Embryonic facial prominence (tissue), 1 donor: Measurements from ENCODE around the gene LTBR.
"Not testable (repeated sequence)": the region's sequence is repeated elsewhere in the genome, so short reads cannot be mapped to it uniquely, and the experiment has no call there.

ENCODE experiments used
- DNase-seq: peaks from one replicate; pipeline ENCODE4 v3.0.0-alpha.2; 2016; ENCODE audit errors: extremely low spot score

The LTBR gene

DNA sequence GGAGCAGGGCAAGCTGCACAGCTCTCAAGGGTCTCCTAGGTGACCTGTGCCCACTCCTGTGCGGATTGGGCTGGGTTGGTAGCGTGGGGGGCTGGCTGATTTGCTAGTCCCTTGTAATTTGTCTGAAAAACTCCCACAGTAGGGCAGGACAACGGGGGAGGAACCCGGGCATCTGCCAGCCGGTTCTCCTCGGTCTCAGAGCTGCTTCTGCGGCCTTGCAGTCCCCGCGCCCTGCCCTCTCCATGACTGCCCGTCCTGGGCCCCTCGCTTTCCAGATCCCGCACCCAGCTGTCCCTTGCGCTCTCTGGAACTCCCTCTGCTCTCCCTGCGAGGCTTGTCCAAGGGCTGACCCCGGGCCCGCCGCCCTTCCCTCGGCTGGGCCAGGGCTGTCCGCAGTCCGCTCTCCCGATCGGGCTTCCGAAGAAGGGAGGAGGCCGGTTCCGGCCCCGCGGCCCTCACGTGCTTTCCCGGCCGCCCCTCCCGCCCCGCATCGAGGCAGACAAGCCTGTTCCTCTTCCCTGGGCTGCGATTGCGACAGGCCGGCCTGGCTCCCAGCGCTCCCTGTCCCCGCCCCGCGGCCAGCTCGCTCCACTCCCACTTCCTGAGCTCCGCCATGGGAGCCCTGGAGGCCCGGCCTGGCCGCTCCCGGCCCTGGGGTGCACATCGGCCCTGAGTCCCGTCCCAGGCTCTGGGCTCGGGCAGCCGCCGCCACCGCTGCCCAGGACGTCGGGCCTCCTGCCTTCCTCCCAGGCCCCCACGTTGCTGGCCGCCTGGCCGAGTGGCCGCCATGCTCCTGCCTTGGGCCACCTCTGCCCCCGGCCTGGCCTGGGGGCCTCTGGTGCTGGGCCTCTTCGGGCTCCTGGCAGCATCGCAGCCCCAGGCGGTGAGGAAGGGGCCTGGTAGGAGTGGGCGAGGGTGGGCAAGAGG is at the start of gene LTBR:
Gene LTBR, plus strand, starts transcription at position 591 of the 927 bp plus-strand sequence. Its CDS starts 197 bp downstream, at position 788.
- peak; percentile 43 for DNase-seq

DNA sequence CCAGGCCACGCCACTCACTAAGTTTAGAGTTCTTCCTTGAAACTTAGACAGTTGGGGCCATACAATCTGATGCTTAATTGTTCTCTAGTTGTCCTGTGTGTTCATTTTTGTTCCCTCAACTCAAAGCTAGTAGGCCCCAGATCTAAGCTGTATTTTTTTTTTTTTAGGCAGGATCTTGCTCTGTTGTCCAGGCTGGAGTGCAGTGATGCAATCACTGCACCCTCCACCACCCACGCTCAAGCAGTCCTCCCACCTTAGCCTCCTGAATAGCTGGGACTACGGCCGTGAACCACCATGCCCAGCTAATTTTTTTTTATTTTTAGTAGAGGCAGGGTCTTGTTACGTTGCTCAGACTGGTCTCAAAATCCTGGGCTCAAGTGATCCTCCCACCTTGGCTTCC is 49.6 kb upstream of the LTBR start:
- no peak for DNase-seq

DNA sequence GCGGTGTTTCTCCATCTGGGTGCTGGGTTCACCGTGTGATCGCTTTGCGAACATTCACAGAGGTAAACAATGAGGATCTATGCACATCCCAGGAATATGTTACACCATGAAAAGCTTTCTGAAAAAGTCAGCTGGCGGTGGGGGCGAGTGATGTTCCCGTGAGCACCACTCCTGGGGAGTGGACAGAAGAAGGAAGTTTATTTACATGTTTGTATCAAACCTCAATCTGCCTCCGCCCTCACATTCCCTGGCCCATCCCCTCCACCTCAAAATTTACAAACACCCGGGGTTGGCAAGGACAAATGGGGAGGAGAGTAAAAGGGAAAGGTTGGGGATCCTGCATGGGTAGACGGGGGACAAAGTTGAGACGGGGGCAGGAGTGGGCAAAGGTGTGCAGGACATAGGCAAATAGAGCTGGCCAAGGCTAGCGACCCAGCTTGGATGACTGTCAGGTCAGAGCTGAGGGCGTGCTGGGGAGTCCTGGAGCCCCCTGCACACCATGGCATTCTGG is 49.0 kb upstream of the LTBR start:
- no peak for DNase-seq

DNA sequence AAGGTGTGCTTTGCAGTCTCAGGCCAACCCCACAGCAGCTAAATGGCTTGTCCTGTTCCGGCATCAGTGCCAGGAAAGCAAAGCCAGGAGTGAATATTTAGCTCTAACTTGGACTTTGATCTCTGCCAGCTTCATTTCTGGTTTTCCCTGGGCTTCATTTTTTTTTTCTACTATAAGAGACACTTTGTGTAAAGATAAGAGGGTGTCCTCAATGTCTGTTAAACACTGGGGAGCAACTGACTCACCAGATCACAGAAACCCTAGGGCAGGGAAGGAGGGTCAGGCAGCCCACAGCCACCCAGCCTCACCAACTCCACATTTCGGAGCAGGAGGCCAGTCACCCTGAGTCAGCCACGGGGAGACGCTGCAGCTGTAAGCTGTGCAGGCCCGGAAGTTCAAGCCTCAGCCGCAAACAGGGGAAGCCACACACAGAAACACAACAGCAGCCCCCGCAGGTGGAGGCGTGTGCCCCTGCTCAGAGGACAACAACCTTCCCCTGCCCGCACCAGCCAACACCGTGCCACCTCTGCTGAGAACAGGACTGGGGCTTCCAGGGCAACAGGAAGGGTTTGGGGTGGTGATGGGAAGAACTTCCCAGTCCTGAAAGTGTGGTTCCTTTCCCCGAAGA is 48.4 kb upstream of the LTBR start:
- no peak for DNase-seq

DNA sequence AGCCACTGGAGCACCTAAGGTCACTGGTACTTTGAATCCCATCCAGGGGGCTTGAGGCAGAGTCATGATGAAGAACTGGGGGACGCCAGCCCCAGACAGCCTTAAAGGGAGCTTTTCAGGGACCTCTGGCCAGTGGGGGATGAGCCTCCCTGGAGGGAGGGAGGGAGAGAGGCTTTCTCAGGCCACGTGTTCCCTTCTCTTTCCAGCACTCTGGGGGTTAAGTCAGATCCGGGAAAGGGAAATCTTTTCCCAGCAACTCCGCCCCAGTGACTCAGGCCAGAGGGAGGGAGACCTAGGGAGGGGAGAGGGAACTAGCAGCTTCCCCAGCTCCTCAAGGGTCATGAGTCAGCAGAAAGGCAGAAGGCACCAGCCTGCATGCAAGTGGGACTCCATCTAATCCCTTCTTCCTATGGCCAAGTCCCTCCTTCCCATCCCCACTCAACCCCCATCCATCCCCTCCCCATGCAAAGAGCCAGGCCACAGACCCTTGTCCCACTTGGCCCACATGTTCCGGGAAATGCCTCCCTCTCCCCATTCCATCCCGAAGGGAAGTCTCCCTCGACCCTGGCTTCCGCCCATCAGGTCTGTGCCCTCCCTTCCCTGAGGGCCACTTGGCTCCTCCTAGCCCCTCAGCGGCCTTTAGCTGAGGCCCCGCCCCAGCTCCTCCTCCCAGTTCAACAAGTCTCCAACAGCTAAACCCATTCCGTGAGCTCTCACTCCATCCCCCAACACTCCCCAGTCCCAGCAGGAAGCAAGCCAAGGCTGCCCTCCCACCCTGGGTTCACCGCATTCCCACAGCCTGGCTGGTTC is 47.7 kb upstream of the LTBR start:
- DNase-seq: peak; percentile 58

DNA sequence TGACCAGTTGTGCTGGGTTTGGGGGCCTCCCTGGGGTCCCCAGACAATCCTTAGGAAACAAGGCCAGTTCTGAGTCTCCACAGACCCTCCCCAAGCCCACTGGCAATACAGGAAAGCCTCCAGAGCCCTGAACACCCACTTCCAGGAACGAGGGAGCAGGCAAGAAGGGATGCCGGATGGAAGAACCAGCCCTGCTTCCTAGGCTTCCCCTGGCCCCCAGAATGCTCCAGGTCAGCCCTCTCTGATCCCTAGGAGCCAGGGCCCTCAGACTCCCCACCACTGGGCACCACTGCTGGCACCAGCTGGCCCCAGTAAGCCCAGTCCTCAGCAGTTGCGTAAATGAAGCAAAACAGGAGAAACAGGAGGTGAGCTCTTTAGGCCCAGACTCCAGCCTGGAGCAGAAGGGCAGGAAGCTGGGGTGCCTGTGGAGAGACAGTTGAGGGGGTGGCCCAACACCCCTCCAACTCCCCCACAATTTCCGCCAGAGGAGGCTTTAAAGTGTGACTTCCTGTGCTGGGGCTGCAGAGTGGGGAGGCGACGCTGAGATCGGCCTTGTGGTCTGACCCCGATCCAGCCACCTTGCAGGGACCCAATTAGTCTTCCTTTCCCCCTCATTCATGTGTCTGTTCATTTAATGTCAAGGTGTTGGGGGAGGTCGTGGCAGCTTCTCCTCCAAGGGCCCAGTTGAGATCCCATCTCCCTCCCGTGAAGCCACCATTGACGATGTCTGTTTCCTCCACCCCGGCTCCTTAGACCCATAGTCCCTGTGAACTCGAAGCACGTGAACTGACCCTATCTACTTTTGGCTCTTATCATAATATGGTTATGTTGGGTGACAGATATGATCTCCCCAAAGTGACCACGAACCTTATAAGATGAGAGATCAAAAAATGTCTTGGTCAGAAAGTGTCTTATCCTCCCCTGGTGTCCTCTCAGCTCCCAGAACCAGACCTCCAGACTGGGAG is 46.8 kb upstream of the LTBR start:
- no peak for DNase-seq

DNA sequence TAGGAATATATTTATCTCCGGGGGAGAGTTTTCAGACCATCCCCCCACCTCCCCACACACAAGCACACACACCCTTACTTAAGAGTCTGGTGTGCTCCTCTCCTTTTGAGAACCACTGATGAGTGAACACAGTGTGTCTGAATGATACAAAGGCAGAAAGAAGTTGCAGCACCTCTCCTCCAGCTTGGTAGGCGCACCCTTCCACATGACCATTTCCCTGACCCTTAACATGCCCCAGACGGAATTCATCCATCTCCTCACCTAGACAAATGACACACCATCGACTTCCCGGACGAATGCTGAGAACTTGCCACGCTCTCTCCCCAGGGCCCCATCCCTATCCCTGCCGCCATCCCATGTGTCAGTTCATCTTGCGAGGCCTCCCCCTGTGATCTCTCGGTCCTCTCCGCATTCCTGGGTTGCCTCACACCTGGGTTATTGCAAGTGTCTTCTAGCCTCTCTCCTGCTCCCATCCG is 46.0 kb upstream of the LTBR start:
- no peak for DNase-seq

DNA sequence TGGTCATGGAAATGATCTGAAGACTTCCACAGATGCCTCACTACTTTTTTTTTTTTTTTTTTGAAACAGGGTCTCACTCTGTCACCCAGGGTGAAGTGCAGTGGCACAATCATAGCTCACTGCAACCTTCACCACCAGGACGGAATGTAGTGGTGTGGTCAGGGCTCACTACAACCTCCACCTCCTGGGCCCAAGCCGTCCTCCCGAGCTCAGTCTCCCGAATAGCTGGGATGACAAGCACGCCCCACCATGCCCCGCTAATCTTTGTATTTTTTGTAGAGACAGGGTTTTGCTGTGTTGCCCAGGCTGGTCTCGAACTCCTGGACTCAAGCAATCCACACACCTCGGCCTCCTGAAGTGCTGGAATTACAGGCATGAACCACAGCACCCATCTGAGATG is 45.4 kb upstream of the LTBR start:
- not testable (repeated sequence) for DNase-seq

DNA sequence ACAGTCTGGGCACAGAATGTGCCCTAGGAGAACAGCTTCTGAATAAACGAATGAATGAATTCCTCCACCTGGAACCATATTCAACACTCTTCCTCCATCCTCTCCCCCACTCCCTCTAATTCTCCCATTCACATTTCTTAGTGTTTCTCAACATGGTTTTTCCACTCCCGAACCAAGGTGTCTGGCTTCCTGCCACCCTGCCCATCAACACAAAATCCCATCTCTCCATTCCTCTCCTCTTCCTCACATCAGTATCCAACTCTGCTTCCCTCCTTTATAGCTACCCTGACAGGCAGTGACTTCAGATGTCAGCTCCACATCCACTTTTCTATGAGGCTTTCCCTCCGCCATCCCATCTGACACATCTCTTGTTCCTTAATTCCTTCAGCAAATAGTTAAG is 45.0 kb upstream of the LTBR start:
- DNase-seq: no peak

DNA sequence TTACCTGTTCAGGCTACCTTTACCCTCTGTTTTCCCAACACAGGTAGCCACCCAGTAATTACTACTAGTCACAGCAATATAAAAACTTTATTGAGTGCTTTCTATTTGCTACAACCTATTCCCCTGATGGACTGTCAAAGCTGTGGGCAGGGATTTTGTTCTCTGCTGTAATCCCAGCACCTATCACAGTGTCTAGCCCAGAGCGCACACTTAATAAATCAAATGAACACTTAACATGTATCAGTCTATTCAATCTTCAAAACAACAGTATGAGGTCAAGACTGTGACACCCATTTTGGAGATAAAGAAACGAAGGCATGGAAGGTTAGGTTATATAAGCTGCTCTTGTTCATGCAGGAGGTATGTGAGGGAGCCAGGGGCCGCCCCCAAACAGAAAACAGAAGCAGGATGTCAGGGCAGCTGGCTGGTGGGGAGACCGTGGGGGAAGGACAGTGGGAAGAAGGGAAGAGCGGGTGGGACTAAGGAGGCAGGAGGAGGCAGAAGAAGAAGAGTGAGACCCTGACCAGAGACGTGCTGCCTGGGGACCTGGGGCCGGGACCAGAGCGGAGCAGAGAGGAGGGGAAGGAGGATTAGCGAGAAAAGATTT is 43.8 kb upstream of the LTBR start:
- DNase-seq: no peak

DNA sequence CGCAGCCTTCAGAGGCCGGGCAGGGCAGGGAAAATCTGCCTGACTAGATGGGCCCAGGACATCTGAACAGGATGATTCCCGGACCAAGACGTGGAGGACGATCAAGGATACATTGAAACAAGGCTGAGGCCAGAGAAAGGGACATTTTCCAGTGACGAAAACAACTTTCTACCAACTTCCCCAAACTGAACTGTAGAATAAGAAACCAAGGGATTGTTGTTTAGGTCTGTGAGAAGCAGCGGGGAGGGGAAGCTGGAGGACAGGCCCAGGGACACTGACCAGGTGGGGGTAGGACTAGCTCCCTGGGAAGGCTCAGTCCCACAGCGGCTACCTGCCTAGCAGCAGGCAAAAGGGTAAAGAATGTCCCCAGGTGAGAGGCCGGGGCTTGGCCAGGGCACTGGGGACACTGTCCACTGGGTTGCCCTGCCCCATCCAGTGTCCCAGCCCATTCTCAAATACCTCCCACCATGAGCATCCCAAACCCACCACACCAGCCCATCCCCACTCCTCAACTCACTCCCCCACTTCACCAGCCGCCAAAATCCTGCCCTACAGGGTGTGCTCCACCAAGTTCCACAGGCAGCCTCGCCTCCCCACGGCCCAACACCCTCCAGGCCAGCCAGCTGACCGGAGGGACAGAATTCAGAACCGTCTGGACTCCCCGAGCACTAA is 43.1 kb upstream of the LTBR start:
- DNase-seq: no peak

DNA sequence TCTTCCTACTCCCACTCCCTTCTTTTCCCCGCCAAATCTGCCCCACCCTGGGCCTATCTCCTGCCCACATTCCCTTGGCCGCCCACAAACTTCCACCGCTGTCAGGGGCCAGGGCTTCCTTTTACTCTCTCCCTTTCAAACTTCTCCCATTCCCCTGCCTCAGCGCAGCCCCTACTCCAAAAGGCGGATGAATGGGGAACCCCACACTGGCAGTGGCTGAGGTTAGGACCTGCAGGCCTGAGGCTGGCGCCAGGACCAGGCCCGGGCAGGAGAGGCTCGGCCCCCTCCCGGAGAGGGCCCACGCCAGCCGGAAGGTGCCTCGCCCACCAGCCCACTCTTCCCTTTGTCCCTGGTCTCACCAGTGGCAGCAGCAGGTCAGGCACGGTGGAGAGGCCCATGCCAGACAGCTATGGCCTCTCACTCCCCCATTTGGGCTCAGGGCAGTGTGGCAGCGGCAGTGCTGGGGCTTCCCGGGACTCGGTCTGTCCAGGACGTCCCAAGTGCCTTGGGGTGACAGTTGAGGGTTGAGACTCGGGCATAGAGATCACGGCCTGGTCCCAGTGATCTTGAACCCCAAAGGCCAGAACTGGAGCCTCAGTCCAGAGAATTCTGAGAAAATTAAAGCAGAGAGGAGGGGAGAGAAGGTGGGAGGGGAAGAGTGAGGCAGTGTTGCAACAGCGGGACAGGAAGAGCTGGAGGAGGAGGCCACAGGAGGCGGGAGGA is 42.4 kb upstream of the LTBR start, which contains the start of gene TNFRSF1A:
Gene TNFRSF1A, minus strand, starts transcription at position 660 of the 723 bp plus-strand sequence. Its CDS starts 262 bp downstream, at position 398.
- peak; percentile 85 for DNase-seq

DNA sequence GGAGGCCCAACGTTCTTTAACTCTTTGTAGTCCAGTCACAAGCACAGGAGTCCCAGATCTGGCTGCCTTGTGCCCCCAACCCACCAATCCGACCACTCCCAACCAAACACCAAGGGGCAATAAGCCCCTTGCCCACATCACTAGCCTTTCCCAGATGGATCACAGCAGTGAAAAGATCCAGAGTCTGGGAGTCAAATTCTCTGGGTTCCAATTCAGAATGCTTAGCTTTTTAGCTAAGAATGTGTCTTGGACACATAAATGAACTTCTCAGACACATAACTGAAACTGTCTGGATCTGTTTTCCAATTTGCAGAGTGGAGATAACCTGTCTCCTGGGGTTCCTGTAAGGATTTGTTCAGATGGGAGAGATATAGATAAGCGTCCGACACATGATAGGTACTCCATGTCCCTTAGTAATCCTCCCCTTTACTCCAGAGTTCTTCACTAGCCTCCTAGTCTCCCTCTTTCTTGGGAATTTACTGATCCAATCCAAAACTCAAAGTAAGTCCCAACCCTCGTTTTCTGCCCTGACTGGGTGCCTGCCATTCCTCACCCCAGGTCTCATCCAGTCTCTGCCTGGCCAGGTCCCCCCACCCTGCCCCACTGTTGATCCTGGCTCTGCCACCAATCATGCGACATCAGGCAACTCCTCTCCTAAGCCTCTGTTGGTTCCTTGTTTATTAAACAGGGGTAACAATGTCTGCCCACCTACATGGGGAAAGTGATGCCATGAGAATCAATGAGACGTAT is 41.6 kb upstream of the LTBR start:
- DNase-seq: no peak

DNA sequence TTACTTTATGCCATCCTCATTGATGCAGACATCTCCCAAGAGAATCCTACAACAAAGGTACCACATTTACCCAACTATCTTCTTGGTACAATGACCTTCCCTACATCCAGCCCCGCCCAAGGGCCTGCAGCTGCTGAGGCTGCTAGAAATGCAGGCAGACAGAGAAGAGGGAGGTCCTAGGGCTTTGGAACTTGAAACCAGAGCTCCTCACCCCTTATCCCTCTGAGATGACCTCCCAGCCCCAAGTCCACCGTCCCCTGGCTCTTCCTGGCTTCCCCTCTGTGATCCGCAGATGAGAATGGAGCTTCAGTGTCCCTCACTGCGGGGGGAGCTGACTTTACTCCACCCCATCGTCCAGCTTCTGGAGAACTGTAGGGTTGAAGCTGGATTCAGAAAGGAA is 40.4 kb upstream of the LTBR start:
- no peak for DNase-seq

DNA sequence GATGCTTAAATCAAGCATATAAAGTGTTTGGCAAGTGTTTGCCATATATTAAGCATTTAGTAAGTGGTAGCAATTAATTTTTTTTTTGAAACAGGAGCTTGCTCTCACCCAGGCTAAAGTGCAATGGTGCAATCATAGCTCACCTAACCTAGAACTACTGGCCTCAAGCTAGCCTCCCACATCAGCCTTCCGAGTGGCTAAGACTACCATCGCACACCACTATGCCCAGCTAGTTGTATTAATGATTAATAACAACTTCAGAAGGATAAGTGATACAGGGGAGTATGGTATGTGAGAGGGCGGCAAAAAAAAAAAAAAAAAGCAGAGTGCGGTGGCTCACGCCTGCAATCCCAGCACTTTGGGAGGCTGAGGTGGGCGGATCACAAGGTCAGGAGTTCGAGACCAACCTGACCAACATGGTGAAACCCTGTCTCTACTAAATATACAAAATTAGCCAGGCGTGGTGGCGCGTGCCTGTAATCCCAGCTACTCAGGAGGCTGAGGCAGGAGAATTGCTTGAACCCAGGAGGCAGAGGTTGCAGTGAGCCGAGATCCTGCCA is 39.8 kb upstream of the LTBR start:
- not testable (repeated sequence) for DNase-seq

DNA sequence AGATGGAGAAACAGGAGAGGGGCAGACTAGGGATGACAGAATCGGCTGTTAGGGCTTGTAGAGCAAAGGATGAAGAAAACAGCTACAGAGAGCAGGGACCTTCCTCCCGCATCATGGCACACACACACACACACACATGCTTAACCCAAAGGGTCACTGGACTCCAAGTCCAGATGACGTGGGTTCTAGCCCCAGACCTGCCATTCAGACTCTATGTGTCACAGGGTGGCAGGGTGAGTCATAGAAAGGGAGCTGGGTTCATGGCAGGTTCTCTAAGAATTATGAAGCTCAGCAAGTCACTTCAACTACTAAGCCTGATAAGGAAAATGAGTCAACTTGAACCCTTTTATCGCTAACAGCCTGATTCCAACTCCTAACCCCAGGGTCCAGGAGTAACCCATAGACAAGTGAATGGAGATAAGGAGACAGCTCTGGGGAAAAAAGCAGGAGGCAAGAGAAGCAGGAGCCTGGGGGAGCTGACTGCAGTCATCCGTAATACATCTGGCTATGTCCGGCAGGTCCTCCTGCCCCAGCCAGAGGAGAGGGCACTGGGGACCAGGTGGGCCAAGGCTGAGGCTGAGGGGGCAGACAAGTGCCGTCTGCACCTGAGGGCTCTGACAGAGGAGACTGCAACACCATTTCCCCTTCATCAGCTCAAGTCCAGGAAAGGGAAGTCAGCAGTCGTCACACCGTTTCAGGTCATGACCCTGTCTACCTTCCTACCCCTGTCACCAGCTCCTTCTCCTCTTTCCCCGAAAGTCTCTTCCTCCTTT is 38.5 kb upstream of the LTBR start:
- DNase-seq: no peak

DNA sequence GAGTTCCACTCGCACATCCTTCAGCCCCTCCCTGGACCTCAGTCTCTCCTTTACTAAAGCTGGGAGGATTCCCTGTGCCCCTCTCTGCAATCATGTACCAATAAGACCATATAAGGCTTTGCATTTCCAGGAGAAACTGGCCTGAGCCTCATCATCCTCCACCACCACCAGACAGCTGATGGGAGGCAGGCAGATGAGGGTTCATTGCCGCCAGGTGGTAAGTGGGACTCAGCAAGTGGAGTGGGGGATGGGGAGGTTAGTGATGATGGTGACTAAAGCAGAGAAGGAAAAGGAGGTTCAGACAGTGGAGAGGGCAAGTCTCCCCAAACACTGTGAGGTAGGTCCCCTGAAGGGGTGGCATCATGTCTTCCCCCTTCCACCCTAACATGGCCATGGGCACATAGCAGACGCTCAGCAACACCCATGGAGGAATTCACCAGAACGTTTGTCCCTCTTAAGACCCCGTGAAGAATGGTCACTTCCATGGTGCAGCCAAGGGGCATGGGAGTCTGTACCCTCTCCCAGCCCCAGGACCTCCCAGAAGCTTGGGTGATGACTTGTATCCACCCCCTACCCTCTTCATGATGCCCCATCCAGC is 37.6 kb upstream of the LTBR start:
- no peak for DNase-seq
